Epithelial cell of proximal tubule (primary cell): Measurements from ENCODE around the gene PCDHGA1. TPM values are rescaled to one million over a fixed set of nuclear protein-coding genes. Genes with fewer than 3 reads are reported as not detected.

Experiments used
- DNase-seq: peaks from one replicate; pipeline ENCODE4 v3.0.0-alpha.2; 2011; ENCODE audit warnings: low read depth
- H3K4me3 ChIP-seq: 2 replicates; pipeline ENCODE4 v1.5.1; 2011; ENCODE audit warnings: low read depth, mild to moderate bottlenecking, low read length
- total RNA-seq: library from RNA; depleted of rRNA; stranded (reverse); fragments of >200 nt; gene quantifications from 2 replicates; pipeline ENCODE4 v1.2.3, GENCODE V29; 2015
- TF ChIP-seq, protein P1 (sequence below): conservative IDR thresholded peaks from 2 replicates; pipeline ENCODE4 v1.5.1; 2012; ENCODE audit warnings: low read depth, mild to moderate bottlenecking, low read length

PCDHGA1 gene
- total RNA-seq, 1 donor from 2014 or later, result 0.75 TPM

DNA sequence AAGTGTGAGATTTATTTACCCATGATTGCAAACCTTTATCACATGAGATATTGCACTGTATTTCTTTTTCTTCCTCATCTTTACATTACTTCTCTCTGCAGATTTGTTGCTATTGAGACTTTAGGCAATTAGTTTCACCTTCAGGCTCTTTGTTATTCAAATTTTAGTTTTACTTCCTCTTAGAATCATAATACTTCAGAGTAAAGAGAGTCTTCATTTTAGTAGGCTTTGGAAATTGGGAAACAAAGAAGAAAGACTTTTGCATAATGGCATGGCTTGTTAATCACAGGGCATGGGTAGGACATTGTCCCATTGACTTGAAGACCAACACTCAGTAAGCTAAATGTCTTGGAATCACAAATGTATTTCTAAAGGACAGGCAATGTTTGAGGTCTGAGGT is 32.4 kb downstream of the PCDHGA1 start:
- DNase-seq, result no peak
- H3K4me3 ChIP-seq, result no peak overlapping the region
- TF ChIP-seq, protein P1, sequence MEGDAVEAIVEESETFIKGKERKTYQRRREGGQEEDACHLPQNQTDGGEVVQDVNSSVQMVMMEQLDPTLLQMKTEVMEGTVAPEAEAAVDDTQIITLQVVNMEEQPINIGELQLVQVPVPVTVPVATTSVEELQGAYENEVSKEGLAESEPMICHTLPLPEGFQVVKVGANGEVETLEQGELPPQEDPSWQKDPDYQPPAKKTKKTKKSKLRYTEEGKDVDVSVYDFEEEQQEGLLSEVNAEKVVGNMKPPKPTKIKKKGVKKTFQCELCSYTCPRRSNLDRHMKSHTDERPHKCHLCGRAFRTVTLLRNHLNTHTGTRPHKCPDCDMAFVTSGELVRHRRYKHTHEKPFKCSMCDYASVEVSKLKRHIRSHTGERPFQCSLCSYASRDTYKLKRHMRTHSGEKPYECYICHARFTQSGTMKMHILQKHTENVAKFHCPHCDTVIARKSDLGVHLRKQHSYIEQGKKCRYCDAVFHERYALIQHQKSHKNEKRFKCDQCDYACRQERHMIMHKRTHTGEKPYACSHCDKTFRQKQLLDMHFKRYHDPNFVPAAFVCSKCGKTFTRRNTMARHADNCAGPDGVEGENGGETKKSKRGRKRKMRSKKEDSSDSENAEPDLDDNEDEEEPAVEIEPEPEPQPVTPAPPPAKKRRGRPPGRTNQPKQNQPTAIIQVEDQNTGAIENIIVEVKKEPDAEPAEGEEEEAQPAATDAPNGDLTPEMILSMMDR, result no peak

DNA sequence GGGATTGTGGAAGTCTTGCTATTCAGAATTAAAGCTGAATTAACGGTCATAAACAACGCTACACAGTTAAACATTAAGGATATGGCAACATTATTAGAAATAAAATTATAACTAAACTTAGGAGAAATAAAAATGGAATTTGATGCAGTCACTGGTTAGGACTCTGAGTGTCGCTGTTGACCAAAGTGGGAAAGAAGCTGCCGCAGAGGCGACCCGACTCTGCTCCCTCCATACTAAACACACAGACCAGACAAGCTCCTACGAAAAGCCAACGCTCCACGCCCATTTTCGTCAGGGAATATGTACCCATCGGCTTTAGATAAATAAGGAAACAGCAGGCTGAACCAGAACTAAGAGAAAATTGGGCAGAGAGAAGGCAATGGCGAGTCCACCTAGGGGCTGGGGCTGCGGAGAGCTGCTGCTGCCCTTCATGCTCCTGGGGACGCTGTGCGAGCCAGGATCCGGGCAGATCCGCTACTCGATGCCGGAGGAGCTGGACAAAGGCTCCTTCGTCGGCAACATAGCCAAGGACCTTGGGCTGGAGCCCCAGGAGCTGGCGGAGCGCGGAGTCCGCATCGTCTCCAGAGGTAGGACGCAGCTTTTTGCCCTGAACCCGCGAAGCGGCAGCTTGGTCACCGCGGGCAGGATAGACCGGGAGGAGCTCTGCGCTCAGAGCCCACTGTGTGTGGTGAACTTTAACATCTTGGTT is 33.8 kb downstream of the PCDHGA1 start, which contains the start of gene PCDHGA5:
PCDHGA5 (plus strand) TSS at position 211 of the 709 bp plus-strand sequence; CDS start at position 380, 169 bp downstream.
- TF ChIP-seq, protein P1, result peak; percentile 17
- no peak for DNase-seq
- H3K4me3 ChIP-seq, result peak within 1 kb of the TSS; percentile 4

DNA sequence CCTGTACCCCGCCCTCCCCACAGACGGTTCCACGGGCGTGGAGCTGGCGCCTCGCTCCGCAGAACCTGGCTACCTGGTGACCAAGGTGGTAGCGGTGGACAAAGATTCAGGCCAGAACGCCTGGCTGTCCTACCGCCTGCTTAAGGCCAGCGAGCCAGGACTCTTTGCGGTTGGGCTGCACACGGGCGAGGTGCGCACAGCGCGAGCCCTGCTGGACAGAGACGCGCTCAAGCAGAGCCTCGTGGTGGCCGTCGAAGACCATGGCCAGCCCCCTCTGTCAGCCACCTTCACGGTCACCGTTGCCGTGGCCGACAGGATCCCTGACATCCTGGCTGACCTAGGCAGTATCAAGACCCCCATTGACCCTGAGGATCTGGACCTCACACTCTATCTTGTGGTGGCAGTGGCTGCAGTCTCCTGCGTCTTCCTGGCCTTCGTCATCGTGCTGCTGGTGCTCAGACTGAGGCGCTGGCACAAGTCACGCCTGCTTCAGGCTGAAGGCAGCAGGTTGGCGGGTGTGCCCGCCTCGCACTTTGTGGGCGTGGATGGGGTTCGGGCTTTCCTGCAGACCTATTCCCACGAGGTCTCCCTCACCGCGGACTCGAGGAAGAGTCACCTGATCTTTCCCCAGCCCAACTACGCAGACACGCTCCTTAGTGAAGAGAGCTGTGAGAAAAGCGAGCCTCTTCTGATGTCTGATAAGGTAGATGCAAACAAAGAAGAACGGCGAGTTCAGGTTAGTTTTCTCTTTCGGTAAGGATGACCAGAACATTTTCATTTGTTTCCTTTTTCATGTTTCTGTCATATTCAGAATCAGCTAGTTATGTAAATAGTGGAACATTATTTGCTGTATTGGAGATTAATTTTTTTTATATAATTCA is 35.9 kb downstream of the PCDHGA1 start:
- TF ChIP-seq, protein P1, result no peak
- no peak overlapping the region for H3K4me3 ChIP-seq
- DNase-seq, result no peak

DNA sequence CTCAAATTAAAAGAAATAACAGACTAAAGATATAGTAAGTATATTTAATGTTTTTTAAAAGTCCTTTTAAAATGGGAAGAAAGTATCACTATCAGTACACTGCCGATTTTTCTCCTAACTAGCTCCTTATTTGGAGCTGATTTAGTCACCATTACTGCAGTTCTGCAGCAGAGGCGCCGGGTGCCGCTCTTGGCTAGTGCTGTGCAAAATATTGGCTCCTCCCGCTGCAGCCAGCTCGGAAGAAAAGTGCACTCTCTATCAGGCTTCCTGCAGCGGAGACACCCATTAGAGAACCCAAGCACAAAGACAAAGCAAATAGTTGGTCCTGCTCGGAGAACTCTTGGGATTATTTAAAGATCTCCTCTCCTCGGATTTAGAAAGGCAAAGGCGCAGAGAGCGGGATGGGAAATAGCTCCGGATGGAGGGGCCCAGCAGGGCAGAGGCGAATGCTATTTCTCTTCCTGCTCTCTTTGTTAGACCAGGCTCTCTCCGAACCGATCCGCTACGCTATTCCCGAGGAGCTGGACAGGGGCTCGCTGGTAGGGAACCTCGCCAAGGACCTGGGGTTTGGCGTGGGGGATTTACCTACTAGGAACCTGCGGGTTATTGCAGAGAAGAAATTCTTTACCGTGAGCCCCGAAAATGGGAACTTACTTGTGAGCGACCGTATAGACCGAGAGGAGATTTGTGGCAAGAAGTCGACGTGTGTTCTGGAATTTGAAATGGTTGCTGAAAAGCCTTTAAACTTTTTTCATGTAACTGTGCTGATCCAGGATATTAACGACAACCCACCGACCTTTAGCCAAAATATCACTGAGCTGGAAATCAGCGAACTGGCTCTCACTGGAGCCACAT is 39.9 kb downstream of the PCDHGA1 start, which contains the start of gene PCDHGB3:
PCDHGB3 (plus strand) TSS at position 249 of the 855 bp plus-strand sequence; CDS start at position 402, 153 bp downstream.
- DNase-seq, result no peak
- H3K4me3 ChIP-seq, result peak within 1 kb of the TSS; percentile 38
- TF ChIP-seq, protein P1, result peak; percentile 47

DNA sequence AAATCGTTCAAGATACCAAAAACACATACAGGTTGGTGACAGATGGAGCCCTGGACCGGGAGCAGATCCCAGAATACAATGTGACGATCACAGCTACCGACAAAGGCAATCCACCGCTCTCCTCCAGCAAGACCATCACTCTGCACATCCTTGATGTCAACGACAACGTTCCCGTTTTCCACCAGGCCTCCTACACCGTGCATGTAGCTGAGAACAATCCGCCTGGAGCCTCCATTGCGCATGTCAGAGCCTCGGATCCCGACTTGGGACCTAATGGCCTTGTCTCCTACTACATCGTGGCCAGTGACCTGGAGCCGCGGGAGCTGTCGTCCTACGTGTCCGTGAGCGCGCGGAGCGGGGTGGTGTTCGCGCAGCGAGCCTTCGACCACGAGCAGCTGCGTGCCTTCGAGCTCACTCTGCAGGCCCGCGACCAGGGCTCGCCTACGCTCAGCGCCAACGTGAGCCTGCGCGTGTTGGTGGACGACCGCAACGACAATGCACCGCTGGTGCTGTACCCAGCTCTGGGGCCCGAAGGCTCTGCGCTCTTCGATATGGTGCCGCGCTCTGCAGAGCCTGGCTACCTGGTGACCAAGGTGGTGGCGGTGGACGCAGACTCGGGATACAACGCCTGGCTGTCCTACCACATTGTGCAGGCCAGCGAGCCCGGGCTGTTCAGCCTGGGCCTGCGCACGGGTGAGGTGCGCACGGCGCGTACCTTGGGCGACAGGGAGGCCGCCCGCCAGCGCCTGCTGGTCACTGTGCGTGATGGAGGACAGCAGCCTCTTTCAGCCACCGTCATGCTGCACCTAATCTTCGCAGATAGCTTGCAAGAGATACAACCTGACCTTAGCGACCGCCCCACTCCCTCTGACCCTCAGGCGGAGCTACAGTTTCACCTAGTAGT is 41.5 kb downstream of the PCDHGA1 start:
- no peak for DNase-seq
- no peak overlapping the region for H3K4me3 ChIP-seq
- TF ChIP-seq, protein P1, result no peak
